Activated naive CD8-positive, alpha-beta T cell treated with anti-CD3 and anti-CD28 coated beads, Interleukin-2, amount 10 ng/mL, durations not matched to agents 7 days and 5 days (primary cell): ENCODE measurements around the gene ANKRD44. TPM values are rescaled to one million over a fixed set of nuclear protein-coding genes. Genes with fewer than 3 reads are reported as not detected.
A peak's percentile ranks its signal among the peaks of the same experiment; 100 is the strongest.

ENCODE experiments used
- ATAC-seq: fragments of 150-1000 bp; cut with Tn5 transposase; one replicate; pipeline ENCODE4 v1.10.0; 2021; ENCODE audit warnings: low read depth, moderate library complexity
- POLR2A ChIA-PET: fragments of 350-600 bp; sonication (Branson Sonifier 250); formaldehyde crosslinking; loops from one replicate; lab custom pipeline; 2021; ENCODE audit warnings: antibody characterized with exemption; lab: Charles Lee
- DNase-seq: peaks from one replicate; pipeline ENCODE4 v3.0.0; 2021
- H3K27ac Mint-ChIP-seq: one replicate; pipeline ENCODE4 v1.8.0; 2022; ENCODE audit warnings: mild to moderate bottlenecking, mixed read lengths
- H3K27me3 Mint-ChIP-seq: one replicate; pipeline ENCODE4 v1.8.0; 2022; ENCODE audit warnings: mild to moderate bottlenecking, moderate library complexity, mixed read lengths
- H3K36me3 Mint-ChIP-seq: one replicate; pipeline ENCODE4 v1.8.0; 2021; ENCODE audit warnings: mild to moderate bottlenecking, mixed read lengths
- H3K4me1 Mint-ChIP-seq: one replicate; pipeline ENCODE4 v1.8.0; 2021; ENCODE audit warnings: mixed read lengths
- H3K4me3 Mint-ChIP-seq: one replicate; pipeline ENCODE4 v1.8.0; 2022; ENCODE audit warnings: mild to moderate bottlenecking, moderate library complexity, mixed read lengths
- H3K9me3 Mint-ChIP-seq: one replicate; pipeline ENCODE4 v1.8.0; 2021; ENCODE audit warnings: mixed read lengths
- total RNA-seq, 2 experiments: library from RNA; stranded (reverse); gene quantifications; one replicate each; pipeline ENCODE4 v1.2.3, GENCODE V29; 2021

The ANKRD44 gene
- total RNA-seq, 2 experiments from 2014 or later: 240 to 243 TPM

- no peak overlapping the region for H3K4me3 Mint-ChIP-seq
- H3K4me1 Mint-ChIP-seq: peaks cover 15% of the 10 kb centered on the region
- no peak for ATAC-seq
- DNase-seq: no peak
- no peak overlapping the region for H3K27ac Mint-ChIP-seq
- POLR2A ChIA-PET: no interaction called here
- H3K36me3 Mint-ChIP-seq: peaks cover 16% of the 10 kb centered on the region
- no peaks in the 10 kb centered on the region for H3K27me3 Mint-ChIP-seq
- H3K9me3 Mint-ChIP-seq: no peaks in the 10 kb centered on the region
Observed at GRCh38 chr2:197108758-197109157, 201.8 kb downstream of the ANKRD44 start.

GRCh38 chr2:197107291-197108269 is 203.0 kb downstream of the ANKRD44 start:
- POLR2A ChIA-PET: no interaction called here
- Mint-ChIP-seq H3K27me3 (no peaks in the 10 kb centered on the region), H3K27ac (peak overlapping the region; percentile 40), H3K4me3 (no peak overlapping the region), H3K4me1 (peaks cover 10% of the 10 kb centered on the region), H3K36me3 (peaks cover 17% of the 10 kb centered on the region), H3K9me3 (no peaks in the 10 kb centered on the region)
- ATAC-seq: no peak
- no peak for DNase-seq

- Mint-ChIP-seq H3K9me3 (no peaks in the 10 kb centered on the region), H3K4me3 (no peak overlapping the region), H3K36me3 (peaks cover 29% of the 10 kb centered on the region), H3K27ac (no peak overlapping the region), H3K4me1 (peaks cover 12% of the 10 kb centered on the region), H3K27me3 (no peaks in the 10 kb centered on the region)
- POLR2A ChIA-PET: no interaction called here
- ATAC-seq (no peak), DNase-seq (no peak)
Observed at GRCh38 chr2:197103363-197103762, 207.2 kb downstream of the ANKRD44 start.

- peaks cover 38% of the 10 kb centered on the region for H3K36me3 Mint-ChIP-seq
- DNase-seq: no peak
- no peak for ATAC-seq
- H3K4me1 Mint-ChIP-seq: peaks cover 5% of the 10 kb centered on the region
- no peaks in the 10 kb centered on the region for H3K27me3 Mint-ChIP-seq
- H3K4me3 Mint-ChIP-seq: no peak overlapping the region
- no peaks in the 10 kb centered on the region for H3K9me3 Mint-ChIP-seq
- peak overlapping the region; percentile 14 for H3K27ac Mint-ChIP-seq
- POLR2A ChIA-PET: no interaction called here
Observed at GRCh38 chr2:197102231-197102630, 208.3 kb downstream of the ANKRD44 start.

GRCh38 chr2:197101519-197101918 is 209.1 kb downstream of the ANKRD44 start:
- Mint-ChIP-seq H3K4me1 (peaks cover 5% of the 10 kb centered on the region), H3K36me3 (peaks cover 40% of the 10 kb centered on the region), H3K4me3 (no peak overlapping the region), H3K9me3 (no peaks in the 10 kb centered on the region), H3K27ac (no peak overlapping the region), H3K27me3 (no peaks in the 10 kb centered on the region)
- no peak for ATAC-seq
- POLR2A ChIA-PET: no interaction called here
- no peak for DNase-seq

- DNase-seq (no peak), ATAC-seq (no peak)
- Mint-ChIP-seq H3K4me1 (peaks cover 5% of the 10 kb centered on the region), H3K36me3 (peaks cover 42% of the 10 kb centered on the region), H3K4me3 (no peak overlapping the region), H3K27me3 (no peaks in the 10 kb centered on the region), H3K9me3 (no peaks in the 10 kb centered on the region), H3K27ac (no peak overlapping the region)
- POLR2A ChIA-PET: no interaction called here
Observed at GRCh38 chr2:197097578-197098366, 212.8 kb downstream of the ANKRD44 start.

GRCh38 chr2:197096649-197097048 is 213.9 kb downstream of the ANKRD44 start:
- peaks cover 43% of the 10 kb centered on the region for H3K36me3 Mint-ChIP-seq

GRCh38 chr2:197092431-197092830 is 218.1 kb downstream of the ANKRD44 start:
- ATAC-seq: no peak
- no peak overlapping the region for H3K4me3 Mint-ChIP-seq
- H3K4me1 Mint-ChIP-seq: peaks cover 7% of the 10 kb centered on the region
- no peaks in the 10 kb centered on the region for H3K9me3 Mint-ChIP-seq
- POLR2A ChIA-PET: no interaction called here
- H3K27ac Mint-ChIP-seq: no peak overlapping the region
- H3K36me3 Mint-ChIP-seq: peaks cover 45% of the 10 kb centered on the region
- no peak for DNase-seq
- H3K27me3 Mint-ChIP-seq: no peaks in the 10 kb centered on the region

More at GRCh38 chr2:197096649-197097048, 213.9 kb downstream of the ANKRD44 start:
- no peak for DNase-seq
- Mint-ChIP-seq H3K4me3 (no peak overlapping the region), H3K4me1 (no peaks in the 10 kb centered on the region), H3K9me3 (no peaks in the 10 kb centered on the region), H3K27ac (no peak overlapping the region), H3K27me3 (no peaks in the 10 kb centered on the region)
- POLR2A ChIA-PET: no interaction called here
- ATAC-seq: no peak

- no peak overlapping the region for H3K27ac Mint-ChIP-seq
- no peaks in the 10 kb centered on the region for H3K27me3 Mint-ChIP-seq
- H3K4me1 Mint-ChIP-seq: peaks cover 9% of the 10 kb centered on the region
- H3K4me3 Mint-ChIP-seq: no peak overlapping the region
- peaks cover 1% of the 10 kb centered on the region for H3K9me3 Mint-ChIP-seq
- DNase-seq: no peak
- ATAC-seq: no peak
- H3K36me3 Mint-ChIP-seq: peaks cover 46% of the 10 kb centered on the region
- POLR2A ChIA-PET: no interaction called here
Observed at GRCh38 chr2:197090742-197091367, 219.7 kb downstream of the ANKRD44 start.

GRCh38 chr2:197089655-197090054 is 220.9 kb downstream of the ANKRD44 start:
- Mint-ChIP-seq H3K9me3 (peaks cover 1% of the 10 kb centered on the region), H3K4me1 (peaks cover 9% of the 10 kb centered on the region), H3K27me3 (no peaks in the 10 kb centered on the region), H3K36me3 (peaks cover 48% of the 10 kb centered on the region), H3K27ac (no peak overlapping the region), H3K4me3 (no peak overlapping the region)
- DNase-seq (no peak), ATAC-seq (no peak)
- POLR2A ChIA-PET: interaction anchor here (0.7 kb wide), 1 partner anchor 26 kb away, joined by 5 read pairs; no protein-coding TSS in a partner anchor

GRCh38 chr2:197088694-197089093 is 221.9 kb downstream of the ANKRD44 start:
- Mint-ChIP-seq H3K4me1 (peaks cover 9% of the 10 kb centered on the region), H3K36me3 (peaks cover 56% of the 10 kb centered on the region), H3K27ac (no peak overlapping the region), H3K9me3 (peaks cover 1% of the 10 kb centered on the region), H3K4me3 (no peak overlapping the region), H3K27me3 (no peaks in the 10 kb centered on the region)
- POLR2A ChIA-PET: no interaction called here
- ATAC-seq: no peak
- DNase-seq: no peak

GRCh38 chr2:197086500-197086899 is 224.1 kb downstream of the ANKRD44 start:
- peaks cover 9% of the 10 kb centered on the region for H3K4me1 Mint-ChIP-seq
- ATAC-seq (no peak), DNase-seq (no peak)
- H3K27ac Mint-ChIP-seq: peak overlapping the region; percentile 46
- no peaks in the 10 kb centered on the region for H3K27me3 Mint-ChIP-seq
- peaks cover 63% of the 10 kb centered on the region for H3K36me3 Mint-ChIP-seq
- peaks cover 1% of the 10 kb centered on the region for H3K9me3 Mint-ChIP-seq
- H3K4me3 Mint-ChIP-seq: no peak overlapping the region
- POLR2A ChIA-PET: no interaction called here

- H3K36me3 Mint-ChIP-seq: peaks cover 63% of the 10 kb centered on the region
- H3K27me3 Mint-ChIP-seq: no peaks in the 10 kb centered on the region
- peaks cover 9% of the 10 kb centered on the region for H3K4me1 Mint-ChIP-seq
- POLR2A ChIA-PET: no interaction called here
- peaks cover 1% of the 10 kb centered on the region for H3K9me3 Mint-ChIP-seq
- H3K4me3 Mint-ChIP-seq: no peak overlapping the region
- DNase-seq (no peak), ATAC-seq (no peak)
- H3K27ac Mint-ChIP-seq: no peak overlapping the region
Observed at GRCh38 chr2:197085665-197086064, 224.9 kb downstream of the ANKRD44 start.
